A673 (cell line): ENCODE data around the gene CFAP46.
A peak's percentile ranks its signal among the peaks of the same experiment; 100 is the strongest.

Source experiments
- EZH2 ChIP-seq: fragments of 200-600 bp; sonication (generic); IDR thresholded peaks from 2 replicates; pipeline ENCODE4 v1.6.1; 2017; ENCODE audit warnings: borderline replicate concordance, low read depth, mild to moderate bottlenecking, mixed read lengths, antibody characterized with exemption, low read length; ENCODE audit not compliant: poor library complexity, severe bottlenecking
- TF ChIP-seq, protein P1 (sequence below): fragments of 300-800, 200-600 bp; sonication (generic); conservative IDR thresholded peaks from 2 replicates; pipeline ENCODE4 v1.5.1; 2017; ENCODE audit warnings: low read depth, mild to moderate bottlenecking, antibody characterized with exemption, low read length, moderate library complexity, mixed read lengths

DNA sequence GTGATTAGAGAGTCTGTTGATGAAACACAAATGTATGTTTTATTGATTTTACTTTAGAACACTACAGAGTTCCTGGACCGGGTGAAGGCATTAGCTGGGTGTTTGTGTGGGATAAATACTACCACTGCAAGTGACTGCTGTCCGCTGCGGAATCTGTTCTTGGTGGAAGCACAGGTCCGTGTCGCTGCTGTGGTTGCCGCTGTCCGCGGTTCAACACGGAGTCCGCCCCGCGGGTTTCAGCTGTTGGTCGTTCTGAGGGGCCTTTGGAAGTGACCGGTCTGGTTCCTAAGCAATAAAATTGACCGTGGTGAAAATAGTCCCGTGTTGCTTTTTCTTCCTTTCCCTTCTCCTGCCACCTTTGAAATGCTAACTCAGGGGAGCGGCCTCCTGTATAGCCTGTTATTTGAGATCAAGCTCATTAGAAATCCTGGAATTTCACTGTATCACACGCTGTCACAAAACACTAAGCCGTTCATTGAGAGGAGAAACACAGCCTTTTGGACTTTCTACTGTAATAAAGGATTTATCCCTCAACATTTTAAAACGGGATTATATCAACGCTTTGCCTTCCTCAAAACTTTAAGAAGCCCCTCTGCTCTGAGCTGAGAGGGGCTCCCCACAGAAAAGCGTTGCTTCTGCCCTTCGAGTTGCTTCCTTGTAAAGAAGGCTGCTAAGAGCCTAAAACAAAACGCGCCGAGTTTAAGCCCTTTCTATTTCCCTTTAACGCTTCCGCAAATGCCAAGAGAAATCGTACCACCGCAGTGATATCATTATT lies 159.0 kb downstream of the CFAP46 start:
- TF ChIP-seq, protein P1, sequence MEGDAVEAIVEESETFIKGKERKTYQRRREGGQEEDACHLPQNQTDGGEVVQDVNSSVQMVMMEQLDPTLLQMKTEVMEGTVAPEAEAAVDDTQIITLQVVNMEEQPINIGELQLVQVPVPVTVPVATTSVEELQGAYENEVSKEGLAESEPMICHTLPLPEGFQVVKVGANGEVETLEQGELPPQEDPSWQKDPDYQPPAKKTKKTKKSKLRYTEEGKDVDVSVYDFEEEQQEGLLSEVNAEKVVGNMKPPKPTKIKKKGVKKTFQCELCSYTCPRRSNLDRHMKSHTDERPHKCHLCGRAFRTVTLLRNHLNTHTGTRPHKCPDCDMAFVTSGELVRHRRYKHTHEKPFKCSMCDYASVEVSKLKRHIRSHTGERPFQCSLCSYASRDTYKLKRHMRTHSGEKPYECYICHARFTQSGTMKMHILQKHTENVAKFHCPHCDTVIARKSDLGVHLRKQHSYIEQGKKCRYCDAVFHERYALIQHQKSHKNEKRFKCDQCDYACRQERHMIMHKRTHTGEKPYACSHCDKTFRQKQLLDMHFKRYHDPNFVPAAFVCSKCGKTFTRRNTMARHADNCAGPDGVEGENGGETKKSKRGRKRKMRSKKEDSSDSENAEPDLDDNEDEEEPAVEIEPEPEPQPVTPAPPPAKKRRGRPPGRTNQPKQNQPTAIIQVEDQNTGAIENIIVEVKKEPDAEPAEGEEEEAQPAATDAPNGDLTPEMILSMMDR, result no peak
- peak; percentile 10 for TF ChIP-seq EZH2
